Lung (tissue), 12 donors: ENCODE data around the gene ZNRF4. TPM values are rescaled to one million over a fixed set of nuclear protein-coding genes. Genes with fewer than 3 reads are reported as not detected.

ENCODE experiments used
- ATAC-seq: fragments of 200-7000 bp; cut with Tn5 transposase; one replicate; pipeline ENCODE4 v1.9.1; 2020; ENCODE audit warnings: moderate number of reproducible peaks; ENCODE audit not compliant: insufficient read depth, low FRiP score
- DNase-seq, 3 donors: peaks; one replicate each; pipeline ENCODE4 v3.0.0-alpha.2; 2013 to 2017
- H3K27ac ChIP-seq, 2 donors: one replicate each; pipeline ENCODE4 v1.5.1; 2013; ENCODE audit warnings: mild to moderate bottlenecking in 2 of 2, moderate library complexity in 2 of 2, control low read depth in 1 of 2, inconsistent platforms in 1 of 2, low read depth in 1 of 2, low read length in 1 of 2
- H3K27me3 ChIP-seq, 3 donors: one replicate each; pipeline ENCODE4 v1.5.1; 2013; ENCODE audit warnings: low read length in 2 of 3; ENCODE audit not compliant: control insufficient read depth in 3 of 3, insufficient read depth in 3 of 3
- H3K36me3 ChIP-seq, 4 donors: one replicate each; pipeline ENCODE4 v1.5.1; 2013; ENCODE audit warnings: low read length in 4 of 4, mild to moderate bottlenecking in 1 of 4, moderate library complexity in 1 of 4; ENCODE audit not compliant: control insufficient read depth in 4 of 4, insufficient read depth in 4 of 4
- H3K4me1 ChIP-seq, 5 donors: one replicate each; pipeline ENCODE4 v1.5.1; 2013; ENCODE audit warnings: low read length in 5 of 5, mild to moderate bottlenecking in 2 of 5, moderate library complexity in 1 of 5; ENCODE audit not compliant: control insufficient read depth in 5 of 5, insufficient read depth in 5 of 5
- H3K4me3 ChIP-seq: one replicate; pipeline ENCODE4 v1.5.1; 2013; ENCODE audit warnings: mild to moderate bottlenecking, control low read depth, moderate library complexity
- H3K9ac ChIP-seq, 2 donors: one replicate each; pipeline ENCODE4 v1.5.1; 2013; ENCODE audit warnings: low read length in 2 of 2, control low read depth in 1 of 2; ENCODE audit not compliant: insufficient read depth in 1 of 2
- H3K9me3 ChIP-seq, 4 donors: one replicate each; pipeline ENCODE4 v1.5.1; 2013; ENCODE audit warnings: low read length in 3 of 4, mild to moderate bottlenecking in 1 of 4, moderate library complexity in 1 of 4; ENCODE audit not compliant: control insufficient read depth in 4 of 4, insufficient read depth in 3 of 4
- CTCF ChIP-seq: IDR thresholded peaks from 2 replicates; pipeline ENCODE4 v1.5.1; 2012; ENCODE audit warnings: mild to moderate bottlenecking; ENCODE audit errors: control extremely low read depth, extremely low read depth
- WGBS, 2 donors: extraction: QIAGEN DNeasy Blood & Tissue Kit; methylation state at CpG; one replicate each; pipeline ENCODE4 v1.1.7; 2013; 5-methylcytosine and 5-hydroxymethylcytosine counted together
- polyA plus RNA-seq, 2 donors: library from polyadenylated mRNA; stranded (reverse); fragments of 200-250 nt; gene quantifications; one replicate each; pipeline ENCODE4 v1.2.1, GENCODE V29; 2013
- total RNA-seq, 2 donors: library from RNA; depleted of rRNA in 1 of 2; stranded (reverse); fragments of >200 nt in 1 of 2; gene quantifications; one replicate each; pipeline ENCODE4 v1.2.1, GENCODE V29; 2014 to 2021
- donor health status: control.
- donor health status: control.
- donor health status: Bipolar disorder and iron deficiency.
- donor health status: healthy.
- donor health status: DM: yes; HTN: yes; CAD: no.

Gene ZNRF4
- total and polyA plus RNA-seq, 4 donors, result not detected

- Histone ChIP-seq H3K9me3 (peaks cover 0 to 24% (median 7%) of the 10 kb centered on the region in 4 donors), H3K27ac (no peak overlapping the region), H3K27me3 (peaks cover 3 to 10% (median 6%) of the 10 kb centered on the region in 3 donors), H3K4me1 (peaks cover 0 to 4% (median 0%) of the 10 kb centered on the region in 5 donors), H3K4me3 (no peak overlapping the region), H3K36me3 (no peaks in the 10 kb centered on the region), H3K9ac (no peak overlapping the region)
- 43 to 46% methylated on average over 12 to 13 of the region's 13 CpGs for WGBS, 2 donors
- DNase-seq (no peak), ATAC-seq (no peak)
- no peak for TF ChIP-seq CTCF
Observed at GRCh38 chr19:5477451-5478215, 22.4 kb downstream of the ZNRF4 start.

- Histone ChIP-seq H3K36me3 (no peaks in the 10 kb centered on the region), H3K27ac (no peak overlapping the region), H3K4me3 (no peak overlapping the region), H3K27me3 (peaks cover 3 to 12% (median 6%) of the 10 kb centered on the region in 3 donors), H3K4me1 (peaks cover 0 to 4% (median 0%) of the 10 kb centered on the region in 5 donors), H3K9me3 (peaks cover 0 to 26% (median 7%) of the 10 kb centered on the region in 4 donors), H3K9ac (no peak overlapping the region)
- no peak for TF ChIP-seq CTCF
- WGBS, 2 donors, result 35 to 38% methylated on average over 31 of the region's 32 CpGs
- DNase-seq (peak in 2 of 3 donors; percentile 25 to 53), ATAC-seq (no peak)
Observed at GRCh38 chr19:5478241-5478924, 23.2 kb downstream of the ZNRF4 start.

- peaks cover 3 to 12% (median 6%) of the 10 kb centered on the region in 3 donors for H3K27me3 ChIP-seq
- no peak for TF ChIP-seq CTCF
Observed at GRCh38 chr19:5478925-5479588, 23.8 kb downstream of the ZNRF4 start.

More at GRCh38 chr19:5478925-5479588, 23.8 kb downstream of the ZNRF4 start:
- Histone ChIP-seq H3K36me3 (no peaks in the 10 kb centered on the region), H3K9ac (no peak overlapping the region), H3K4me1 (peaks cover 0 to 4% (median 0%) of the 10 kb centered on the region in 5 donors), H3K27ac (no peak overlapping the region), H3K4me3 (no peak overlapping the region), H3K9me3 (peaks cover 0 to 23% (median 7%) of the 10 kb centered on the region in 4 donors)
- ATAC-seq (no peak), DNase-seq (no peak)
- 63 to 77% methylated on average over 8 of the region's 8 CpGs for WGBS, 2 donors
